Activated CD8-positive, alpha-beta T cell treated with anti-CD3 and anti-CD28 coated beads, Interleukin-2, amount 10 ng/mL, durations not matched to agents 7 days and 5 days (primary cell): ENCODE data around the gene TNRC6A. TPM values are rescaled to one million over a fixed set of nuclear protein-coding genes. Genes with fewer than 3 reads are reported as not detected.

ENCODE experiments used
- ATAC-seq: fragments of 150-1000 bp; cut with Tn5 transposase; one replicate; pipeline ENCODE4 v1.10.0; 2021; ENCODE audit warnings: moderate library complexity
- CTCF ChIA-PET: fragments of 350-600 bp; sonication (Branson Sonifier 250); formaldehyde crosslinking; loops from one replicate; lab custom pipeline; 2021; ENCODE audit warnings: antibody characterized with exemption; lab: Charles Lee
- POLR2A ChIA-PET: fragments of 350-600 bp; sonication (Branson Sonifier 250); formaldehyde crosslinking; loops from one replicate; lab custom pipeline; 2021; ENCODE audit warnings: antibody characterized with exemption; lab: Charles Lee
- DNase-seq: peaks from one replicate; pipeline ENCODE4 v3.0.0-alpha.2; 2020
- H3K27ac Mint-ChIP-seq: one replicate; pipeline ENCODE4 v1.8.0; 2021; ENCODE audit warnings: mild to moderate bottlenecking, mixed read lengths
- H3K27me3 Mint-ChIP-seq: one replicate; pipeline ENCODE4 v1.8.0; 2021; ENCODE audit warnings: low read depth, mixed read lengths
- H3K36me3 Mint-ChIP-seq: one replicate; pipeline ENCODE4 v1.8.0; 2021; ENCODE audit warnings: low read depth, mixed read lengths
- H3K4me1 Mint-ChIP-seq: one replicate; pipeline ENCODE4 v1.8.0; 2021; ENCODE audit warnings: low read depth, mixed read lengths
- H3K4me3 Mint-ChIP-seq: one replicate; pipeline ENCODE4 v1.8.0; 2021; ENCODE audit warnings: mild to moderate bottlenecking, mixed read lengths
- H3K9me3 Mint-ChIP-seq: one replicate; pipeline ENCODE4 v1.8.0; 2022; ENCODE audit warnings: mixed read lengths; ENCODE audit not compliant: insufficient read depth
- total RNA-seq, 2 experiments: library from RNA; stranded (reverse); gene quantifications; one replicate each; pipeline ENCODE4 v1.2.3, GENCODE V29; 2021

The TNRC6A gene
- total RNA-seq, 2 experiments from 2014 or later, result 28.8 to 28.9 TPM

GRCh38 chr16:24873028-24873427 lies 143.6 kb downstream of the TNRC6A start:
- Mint-ChIP-seq H3K9me3 (no peaks in the 10 kb centered on the region), H3K36me3 (no peaks in the 10 kb centered on the region), H3K4me1 (no peaks in the 10 kb centered on the region), H3K27ac (no peak overlapping the region), H3K27me3 (no peaks in the 10 kb centered on the region), H3K4me3 (no peak overlapping the region)
- no peak for ATAC-seq
- ChIA-PET CTCF (no interaction called here), POLR2A (no interaction called here)
- DNase-seq, result no peak

GRCh38 chr16:24875466-24875865 lies 146.0 kb downstream of the TNRC6A start:
- ATAC-seq (no peak), DNase-seq (no peak)
- POLR2A ChIA-PET, result no interaction called here
- H3K36me3 Mint-ChIP-seq, result no peaks in the 10 kb centered on the region
- CTCF ChIA-PET, result no interaction called here
- no peaks in the 10 kb centered on the region for H3K9me3 Mint-ChIP-seq
- no peaks in the 10 kb centered on the region for H3K4me1 Mint-ChIP-seq
- no peaks in the 10 kb centered on the region for H3K27me3 Mint-ChIP-seq
- H3K4me3 Mint-ChIP-seq, result no peak overlapping the region
- no peak overlapping the region for H3K27ac Mint-ChIP-seq

Other genes starting within 250 kb of the TNRC6A start
- 10 to 100 TPM; 56.5 to 57.1 TPM for gene RBBP6, start 190.1 kb upstream of the TNRC6A start, total RNA-seq
- under 1 TPM in 1 of 2 experiments, not detected in 1; 0.44 TPM for gene SLC5A11, start 116.3 kb downstream of the TNRC6A start, total RNA-seq